HG02973 (cell line): ENCODE data around the gene OVCA2.

Experiments used
- ATAC-seq: cut with Tn5 transposase; IDR thresholded peaks from one replicate; pipeline ENCODE4 v1.9.1; 2021; ENCODE audit warnings: moderate library complexity; ENCODE audit not compliant: unreplicated experiment

Gene OVCA2

GRCh38 chr17:2030779-2031163 lies 11.1 kb upstream of the OVCA2 start:
- ATAC-seq, result no peak

GRCh38 chr17:2033153-2033552 lies 8.7 kb upstream of the OVCA2 start:
- no peak for ATAC-seq

- ATAC-seq, result no peak
Measured at GRCh38 chr17:2034157-2034556, 7.7 kb upstream of the OVCA2 start.

- ATAC-seq, result no peak
Measured at GRCh38 chr17:2034806-2035540, 6.8 kb upstream of the OVCA2 start.

- no peak for ATAC-seq
Measured at GRCh38 chr17:2035541-2036488, 6.0 kb upstream of the OVCA2 start.

- ATAC-seq, result no peak
Measured at GRCh38 chr17:2037155-2037554, 4.7 kb upstream of the OVCA2 start.

- no peak for ATAC-seq
Measured at GRCh38 chr17:2040219-2040827, 1.5 kb upstream of the OVCA2 start.

- no peak for ATAC-seq
Measured at GRCh38 chr17:2040942-2041560, 771 bp upstream of the OVCA2 start.

- no peak for ATAC-seq
Measured at GRCh38 chr17:2042390-2042847, 597 bp downstream of the OVCA2 start.

- no peak for ATAC-seq
Measured at GRCh38 chr17:2042933-2043332, 1.1 kb downstream of the OVCA2 start.

- no peak for ATAC-seq
Measured at GRCh38 chr17:2043785-2044184, 2.0 kb downstream of the OVCA2 start.

GRCh38 chr17:2044263-2044894 lies 2.6 kb downstream of the OVCA2 start:
- no peak for ATAC-seq

- ATAC-seq, result no peak
Measured at GRCh38 chr17:2047590-2047989, 5.8 kb downstream of the OVCA2 start.

GRCh38 chr17:2048805-2049204 lies 7.0 kb downstream of the OVCA2 start:
- ATAC-seq, result no peak

- peak; percentile 37 for ATAC-seq
Measured at GRCh38 chr17:2049333-2050299, 7.8 kb downstream of the OVCA2 start.

- peak; percentile 12 for ATAC-seq
Measured at GRCh38 chr17:2050300-2051060, 8.7 kb downstream of the OVCA2 start.

- ATAC-seq, result no peak
Measured at GRCh38 chr17:2051061-2051932, 9.5 kb downstream of the OVCA2 start.
